Limb (tissue), 2 donors: Measurements from ENCODE around the gene PCNX3.

Source experiments
- DNase-seq, 2 donors: peaks; one replicate each; pipeline ENCODE4 v3.0.0-alpha.2; 2016; ENCODE audit errors: extremely low spot score in 2 of 2

The PCNX3 gene

GRCh38 chr11:65618763-65619162 is 3.2 kb downstream of the PCNX3 start:
- DNase-seq = no peak

GRCh38 chr11:65619281-65619928 is 3.8 kb downstream of the PCNX3 start:
- DNase-seq = no peak

- no peak for DNase-seq
Measured at GRCh38 chr11:65620666-65621065, 5.1 kb downstream of the PCNX3 start.

- DNase-seq = no peak
Measured at GRCh38 chr11:65621460-65621859, 5.9 kb downstream of the PCNX3 start.

GRCh38 chr11:65622011-65622410 is 6.4 kb downstream of the PCNX3 start:
- DNase-seq = no peak

GRCh38 chr11:65623177-65623576 is 7.6 kb downstream of the PCNX3 start:
- no peak for DNase-seq

- no peak for DNase-seq
Measured at GRCh38 chr11:65623852-65624616, 8.5 kb downstream of the PCNX3 start.

GRCh38 chr11:65624931-65625627 is 9.5 kb downstream of the PCNX3 start:
- no peak for DNase-seq

GRCh38 chr11:65625628-65626342 is 10.2 kb downstream of the PCNX3 start:
- no peak for DNase-seq

GRCh38 chr11:65627202-65627601 is 11.6 kb downstream of the PCNX3 start:
- DNase-seq = no peak

- no peak for DNase-seq
Measured at GRCh38 chr11:65629579-65629978, 14.0 kb downstream of the PCNX3 start.

- DNase-seq = no peak
Measured at GRCh38 chr11:65630215-65630614, 14.6 kb downstream of the PCNX3 start.

GRCh38 chr11:65633390-65634108 is 18.0 kb downstream of the PCNX3 start:
- DNase-seq = no peak

- no peak for DNase-seq
Measured at GRCh38 chr11:65634109-65634436, 18.5 kb downstream of the PCNX3 start.

GRCh38 chr11:65634440-65634839 is 18.9 kb downstream of the PCNX3 start:
- no peak for DNase-seq

- DNase-seq = no peak
Measured at GRCh38 chr11:65634905-65635731, 19.5 kb downstream of the PCNX3 start.

GRCh38 chr11:65636108-65637031 is 20.8 kb downstream of the PCNX3 start:
- DNase-seq = no peak

GRCh38 chr11:65637032-65637557 is 21.5 kb downstream of the PCNX3 start:
- DNase-seq = no peak

- DNase-seq = peak; percentile 71 to 88
Measured at GRCh38 chr11:65637794-65638419, 22.3 kb downstream of the PCNX3 start, which contains the start of gene SIPA1. Gene SIPA1, plus strand, starts transcription at chr11:65638101. Its CDS starts 2,821 bp downstream, at chr11:65640922.
